ENCODE data around the gene FARSB. TPM values are rescaled to one million over a fixed set of nuclear protein-coding genes. Genes with fewer than 3 reads are reported as not detected.

The FARSB gene
- 10.9 TPM for total RNA-seq
- long read RNA-seq, transcript FARSB-201 (17 exons, 3,369 nt), result major isoform, 11 of 24 reads
- long read RNA-seq, partial matches to known transcripts, result 5 of 24 reads
- long read RNA-seq, other reads (novel, unspliced or antisense), result 8 of 24 reads

- H3K27me3 ChIP-seq (ENCODE audit: low read depth), result no peaks in the 10 kb centered on the region
- intact Hi-C loops (cut with DNase I), result no loop called here
- peak within 1 kb of the TSS; percentile 95 for H3K4me3 ChIP-seq
- no peaks in the 10 kb centered on the region for H3K9me3 ChIP-seq
- no peaks in the 10 kb centered on the region for H3K36me3 ChIP-seq
- TF ChIP-seq CTCF (IDR thresholded peaks at IDR 0.05), result no peak
- peaks cover 22% of the 10 kb centered on the region for H3K4me1 ChIP-seq
- peak; percentile 98 for DNase-seq
- H3K27ac ChIP-seq, result peak within 1 kb of the TSS; percentile 93
- ATAC-seq, result peak; percentile 99
These were observed at the start of gene FARSB for GRCh38 chr2:222655787-222656525. TSS of gene FARSB (minus strand) at chr2:222656092. CDS start at chr2:222656073, 19 bp downstream.

GRCh38 chr2:222703886-222704285, 48.0 kb upstream of the FARSB start:
- no peak for TF ChIP-seq CTCF (IDR thresholded peaks at IDR 0.05)
- no peak overlapping the region for H3K4me3 ChIP-seq
- DNase-seq, result no peak
- H3K27ac ChIP-seq, result no peak overlapping the region
- intact Hi-C loops (cut with DNase I), result no loop called here
- H3K27me3 ChIP-seq (ENCODE audit: low read depth), result no peaks in the 10 kb centered on the region
- no peak for ATAC-seq
- no peaks in the 10 kb centered on the region for H3K9me3 ChIP-seq
- H3K4me1 ChIP-seq, result peaks cover 15% of the 10 kb centered on the region
- no peaks in the 10 kb centered on the region for H3K36me3 ChIP-seq

GRCh38 chr2:222703091-222703490, 47.2 kb upstream of the FARSB start:
- ATAC-seq (no peak), DNase-seq (no peak)
- Histone ChIP-seq H3K27me3 (ENCODE audit: low read depth) (no peaks in the 10 kb centered on the region), H3K4me3 (no peak overlapping the region), H3K4me1 (peaks cover 9% of the 10 kb centered on the region), H3K9me3 (no peaks in the 10 kb centered on the region), H3K27ac (no peak overlapping the region), H3K36me3 (no peaks in the 10 kb centered on the region)
- TF ChIP-seq CTCF (IDR thresholded peaks at IDR 0.05), result no peak
- intact Hi-C loops (cut with DNase I), result no loop called here

GRCh38 chr2:222701721-222702131, 45.8 kb upstream of the FARSB start:
- Histone ChIP-seq H3K4me3 (no peak overlapping the region), H3K4me1 (peaks cover 9% of the 10 kb centered on the region), H3K27ac (no peak overlapping the region), H3K27me3 (ENCODE audit: low read depth) (no peaks in the 10 kb centered on the region), H3K36me3 (no peaks in the 10 kb centered on the region), H3K9me3 (no peaks in the 10 kb centered on the region)
- ATAC-seq, result no peak
- DNase-seq, result no peak
- no peak for TF ChIP-seq CTCF (IDR thresholded peaks at IDR 0.05)
- intact Hi-C loops (cut with DNase I), result no loop called here

- H3K9me3 ChIP-seq, result no peaks in the 10 kb centered on the region
- ATAC-seq (no peak), DNase-seq (no peak)
- no peaks in the 10 kb centered on the region for H3K36me3 ChIP-seq
- no peak for TF ChIP-seq CTCF (IDR thresholded peaks at IDR 0.05)
- H3K27me3 ChIP-seq (ENCODE audit: low read depth), result no peaks in the 10 kb centered on the region
- H3K27ac ChIP-seq, result no peak overlapping the region
- H3K4me3 ChIP-seq, result no peak overlapping the region
- H3K4me1 ChIP-seq, result peaks cover 9% of the 10 kb centered on the region
- intact Hi-C loops (cut with DNase I), result no loop called here
These were observed 45.3 kb upstream of the FARSB start for GRCh38 chr2:222701233-222701632.
